Measurements from ENCODE around the gene PRKAB2.
"Not testable (repeated sequence)": the region's sequence is repeated elsewhere in the genome, so short reads cannot be mapped to it uniquely, and the experiment has no call there.

Gene PRKAB2

DNA sequence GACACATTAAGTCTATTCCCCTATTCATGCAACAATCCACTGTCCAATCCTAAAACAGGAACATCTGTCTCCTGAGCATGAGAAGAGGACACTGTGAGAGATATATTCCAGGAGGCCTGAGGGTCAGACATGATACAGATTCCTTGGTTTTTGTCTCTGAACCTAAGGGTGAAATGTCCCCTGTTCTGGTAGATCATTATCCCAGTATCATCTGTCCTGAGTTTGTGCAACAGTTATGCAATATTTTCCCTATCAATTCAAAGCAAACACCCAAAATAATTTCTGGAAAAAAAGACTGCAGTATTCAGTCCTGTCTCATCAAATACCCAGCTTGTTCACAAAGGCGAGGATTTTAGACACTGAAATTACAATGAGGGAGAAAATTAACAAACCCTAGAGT is 61.4 kb downstream of the PRKAB2 start:
- no peaks in the 10 kb centered on the region for H3K36me3 ChIP-seq (ENCODE audit: control insufficient read depth, insufficient read depth, low read length)
- WGBS, 2 experiments (ENCODE audit: insufficient coverage in 2 of 2), result no CpG with 5 or more reads among the region's 1 CpG
- H3K4me3 ChIP-seq (ENCODE audit: extremely low read depth, insufficient read depth, low read length, poor library complexity, severe bottlenecking), result no peak overlapping the region
- H3K27ac ChIP-seq (ENCODE audit: low read depth, low read length, severe bottlenecking), result no peak overlapping the region
- H3K4me1 ChIP-seq (ENCODE audit: control insufficient read depth, insufficient read depth, low read length, poor library complexity, severe bottlenecking), result peaks cover 5% of the 10 kb centered on the region
- no peaks in the 10 kb centered on the region for H3K9me3 ChIP-seq (ENCODE audit: control insufficient read depth, low read length)

GRCh38 chr1:147110434-147110833 is 61.8 kb downstream of the PRKAB2 start:
- Histone ChIP-seq H3K4me1 (ENCODE audit: control insufficient read depth, insufficient read depth, low read length, poor library complexity, severe bottlenecking) (peaks cover 5% of the 10 kb centered on the region), H3K4me3 (ENCODE audit: extremely low read depth, insufficient read depth, low read length, poor library complexity, severe bottlenecking) (no peak overlapping the region), H3K36me3 (ENCODE audit: control insufficient read depth, insufficient read depth, low read length) (no peaks in the 10 kb centered on the region), H3K9me3 (ENCODE audit: control insufficient read depth, low read length) (no peaks in the 10 kb centered on the region), H3K27ac (ENCODE audit: low read depth, low read length, severe bottlenecking) (no peak overlapping the region)
- no CpG with 5 or more reads among the region's 1 CpG for WGBS, 2 experiments (ENCODE audit: insufficient coverage in 2 of 2)

DNA sequence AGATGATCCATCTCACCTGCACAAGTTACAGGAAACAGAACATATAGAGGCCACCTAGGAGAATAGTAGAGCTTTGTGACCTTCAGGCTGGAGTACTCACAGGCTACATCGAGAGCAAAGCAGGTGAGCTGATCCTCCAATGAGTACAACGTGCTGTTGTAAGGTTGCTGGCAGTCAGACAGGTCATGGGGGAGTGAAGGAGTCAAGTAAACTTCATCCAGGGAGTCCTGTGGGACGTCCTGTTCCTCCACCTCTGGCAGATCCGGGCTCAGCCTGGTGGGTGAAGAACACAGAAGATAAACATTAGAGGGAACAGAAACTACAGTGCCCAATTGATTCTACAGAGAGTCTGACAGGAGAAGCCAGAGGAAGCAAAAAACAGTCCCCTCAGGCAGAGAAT is 62.5 kb downstream of the PRKAB2 start:
- Histone ChIP-seq H3K4me3 (ENCODE audit: extremely low read depth, insufficient read depth, low read length, poor library complexity, severe bottlenecking) (no peak overlapping the region), H3K9me3 (ENCODE audit: control insufficient read depth, low read length) (no peaks in the 10 kb centered on the region), H3K27ac (ENCODE audit: low read depth, low read length, severe bottlenecking) (no peak overlapping the region), H3K4me1 (ENCODE audit: control insufficient read depth, insufficient read depth, low read length, poor library complexity, severe bottlenecking) (peaks cover 5% of the 10 kb centered on the region), H3K36me3 (ENCODE audit: control insufficient read depth, insufficient read depth, low read length) (no peaks in the 10 kb centered on the region)
- 68 to 72% methylated on average over 2 to 4 of the region's 4 CpGs for WGBS, 2 experiments (ENCODE audit: insufficient coverage in 2 of 2)

- peaks cover 5% of the 10 kb centered on the region for H3K4me1 ChIP-seq (ENCODE audit: control insufficient read depth, insufficient read depth, low read length, poor library complexity, severe bottlenecking)
- 100% methylated on average over 1 of the region's 1 CpG; no CpG with 5 or more reads in 1 of the 2 experiments for WGBS, 2 experiments (ENCODE audit: insufficient coverage in 2 of 2)
- H3K27ac ChIP-seq (ENCODE audit: low read depth, low read length, severe bottlenecking), result no peak overlapping the region
- no peak overlapping the region for H3K4me3 ChIP-seq (ENCODE audit: extremely low read depth, insufficient read depth, low read length, poor library complexity, severe bottlenecking)
- no peaks in the 10 kb centered on the region for H3K36me3 ChIP-seq (ENCODE audit: control insufficient read depth, insufficient read depth, low read length)
- no peaks in the 10 kb centered on the region for H3K9me3 ChIP-seq (ENCODE audit: control insufficient read depth, low read length)
Observed at GRCh38 chr1:147109041-147109440, 63.2 kb downstream of the PRKAB2 start.

- H3K4me1 ChIP-seq (ENCODE audit: control insufficient read depth, insufficient read depth, low read length, poor library complexity, severe bottlenecking); H3K36me3 ChIP-seq (ENCODE audit: control insufficient read depth, insufficient read depth, low read length); H3K4me3 ChIP-seq (ENCODE audit: extremely low read depth, insufficient read depth, low read length, poor library complexity, severe bottlenecking); H3K9me3 ChIP-seq (ENCODE audit: control insufficient read depth, low read length); H3K27ac ChIP-seq (ENCODE audit: low read depth, low read length, severe bottlenecking): not testable (repeated sequence)
- 75 to 82% methylated on average over 2 to 6 of the region's 9 CpGs for WGBS, 2 experiments (ENCODE audit: insufficient coverage in 2 of 2)
Observed at GRCh38 chr1:147106407-147106881, 65.8 kb downstream of the PRKAB2 start.

DNA sequence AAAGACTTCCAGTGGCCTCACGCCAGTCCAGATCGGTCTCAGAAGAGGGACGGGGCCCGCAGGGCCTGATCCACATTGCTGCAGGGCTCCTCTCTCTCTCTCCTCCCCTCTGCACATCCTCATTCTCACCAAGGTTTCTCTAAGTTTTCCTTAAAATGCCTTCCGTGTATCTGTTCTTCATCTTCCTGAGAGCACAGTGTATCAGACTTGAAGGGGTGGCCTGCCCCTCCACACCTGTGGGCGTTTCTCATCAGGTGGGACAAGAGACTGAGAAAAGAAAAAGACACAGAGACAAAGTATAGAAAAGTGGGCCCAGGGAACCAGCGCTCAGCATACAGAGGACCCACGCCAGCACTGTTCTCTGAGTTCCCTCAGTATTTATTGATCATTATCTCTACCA is 66.4 kb downstream of the PRKAB2 start:
- Histone ChIP-seq H3K27ac (ENCODE audit: low read depth, low read length, severe bottlenecking) (no peak overlapping the region), H3K4me1 (ENCODE audit: control insufficient read depth, insufficient read depth, low read length, poor library complexity, severe bottlenecking) (peaks cover 5% of the 10 kb centered on the region), H3K36me3 (ENCODE audit: control insufficient read depth, insufficient read depth, low read length) (no peaks in the 10 kb centered on the region), H3K9me3 (ENCODE audit: control insufficient read depth, low read length) (no peaks in the 10 kb centered on the region), H3K4me3 (ENCODE audit: extremely low read depth, insufficient read depth, low read length, poor library complexity, severe bottlenecking) (no peak overlapping the region)
- WGBS, 2 experiments (ENCODE audit: insufficient coverage in 2 of 2), result 96 to 98% methylated on average over 4 to 5 of the region's 8 CpGs
